HFF-Myc (cell line): ENCODE data around the gene ESR2.
"Not testable (repeated sequence)": the region's sequence is repeated elsewhere in the genome, so short reads cannot be mapped to it uniquely, and the experiment has no call there.

Experiments used
- DNase-seq: peaks from one replicate; pipeline ENCODE4 v3.0.0-alpha.2; 2011; ENCODE audit warnings: low read depth; ENCODE audit errors: extremely low read depth
- H3K4me3 ChIP-seq: replicated peaks from 2 replicates; pipeline ENCODE4 v1.5.1; 2011; ENCODE audit warnings: low read depth, mild to moderate bottlenecking, control low read depth, low read length
- TF ChIP-seq, protein P1 (sequence below): IDR thresholded peaks from 2 replicates; pipeline ENCODE4 v1.5.1; 2012; ENCODE audit warnings: mild to moderate bottlenecking, low read depth, low read length, control low read depth; ENCODE audit errors: missing control alignments

Gene ESR2

DNA sequence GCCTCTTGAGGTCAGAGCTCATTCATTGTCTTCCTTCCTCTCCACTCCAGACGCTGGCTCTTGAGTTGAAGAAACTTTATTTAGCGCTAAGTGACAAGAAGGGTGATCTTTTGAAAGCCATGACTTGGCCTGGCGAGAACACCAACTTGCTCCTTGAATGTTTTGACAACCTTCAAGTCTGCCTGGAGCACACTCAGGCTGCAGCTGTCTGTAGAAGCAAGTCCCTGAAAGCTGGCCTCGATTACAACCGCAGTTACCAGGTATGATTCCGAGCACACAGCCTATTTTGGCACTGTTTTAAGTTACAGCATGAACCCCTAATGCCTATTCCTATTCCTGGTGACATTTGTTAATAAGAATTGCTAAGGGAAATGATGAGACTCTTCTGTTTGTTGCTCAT, 167.6 kb downstream of the ESR2 start:
- TF ChIP-seq, protein P1, sequence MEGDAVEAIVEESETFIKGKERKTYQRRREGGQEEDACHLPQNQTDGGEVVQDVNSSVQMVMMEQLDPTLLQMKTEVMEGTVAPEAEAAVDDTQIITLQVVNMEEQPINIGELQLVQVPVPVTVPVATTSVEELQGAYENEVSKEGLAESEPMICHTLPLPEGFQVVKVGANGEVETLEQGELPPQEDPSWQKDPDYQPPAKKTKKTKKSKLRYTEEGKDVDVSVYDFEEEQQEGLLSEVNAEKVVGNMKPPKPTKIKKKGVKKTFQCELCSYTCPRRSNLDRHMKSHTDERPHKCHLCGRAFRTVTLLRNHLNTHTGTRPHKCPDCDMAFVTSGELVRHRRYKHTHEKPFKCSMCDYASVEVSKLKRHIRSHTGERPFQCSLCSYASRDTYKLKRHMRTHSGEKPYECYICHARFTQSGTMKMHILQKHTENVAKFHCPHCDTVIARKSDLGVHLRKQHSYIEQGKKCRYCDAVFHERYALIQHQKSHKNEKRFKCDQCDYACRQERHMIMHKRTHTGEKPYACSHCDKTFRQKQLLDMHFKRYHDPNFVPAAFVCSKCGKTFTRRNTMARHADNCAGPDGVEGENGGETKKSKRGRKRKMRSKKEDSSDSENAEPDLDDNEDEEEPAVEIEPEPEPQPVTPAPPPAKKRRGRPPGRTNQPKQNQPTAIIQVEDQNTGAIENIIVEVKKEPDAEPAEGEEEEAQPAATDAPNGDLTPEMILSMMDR, result no peak
- DNase-seq, result no peak

DNA sequence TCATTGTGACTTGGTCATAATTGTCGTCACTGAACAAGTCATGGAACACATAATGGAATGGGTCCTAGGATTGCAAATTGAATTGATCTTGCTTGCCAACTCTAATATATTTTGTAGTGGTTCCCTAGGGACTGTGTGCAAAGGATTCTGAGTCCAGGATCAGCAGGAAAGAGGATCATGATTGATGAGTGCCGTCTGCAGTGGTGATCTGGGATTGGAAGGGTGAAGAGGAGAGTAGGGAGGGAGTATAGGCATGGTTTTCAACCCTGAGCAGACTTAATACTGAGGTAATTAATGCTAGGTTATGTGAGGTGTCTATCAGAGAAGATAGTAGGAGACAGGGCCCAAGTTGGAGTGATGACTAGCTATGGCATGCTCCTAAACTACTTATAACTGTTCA, 168.9 kb downstream of the ESR2 start:
- H3K4me3 ChIP-seq, result no peak overlapping the region
- TF ChIP-seq, protein P1, result no peak

More for the DNA sequence above, 167.6 kb downstream of the ESR2 start:
- no peak overlapping the region for H3K4me3 ChIP-seq

DNA sequence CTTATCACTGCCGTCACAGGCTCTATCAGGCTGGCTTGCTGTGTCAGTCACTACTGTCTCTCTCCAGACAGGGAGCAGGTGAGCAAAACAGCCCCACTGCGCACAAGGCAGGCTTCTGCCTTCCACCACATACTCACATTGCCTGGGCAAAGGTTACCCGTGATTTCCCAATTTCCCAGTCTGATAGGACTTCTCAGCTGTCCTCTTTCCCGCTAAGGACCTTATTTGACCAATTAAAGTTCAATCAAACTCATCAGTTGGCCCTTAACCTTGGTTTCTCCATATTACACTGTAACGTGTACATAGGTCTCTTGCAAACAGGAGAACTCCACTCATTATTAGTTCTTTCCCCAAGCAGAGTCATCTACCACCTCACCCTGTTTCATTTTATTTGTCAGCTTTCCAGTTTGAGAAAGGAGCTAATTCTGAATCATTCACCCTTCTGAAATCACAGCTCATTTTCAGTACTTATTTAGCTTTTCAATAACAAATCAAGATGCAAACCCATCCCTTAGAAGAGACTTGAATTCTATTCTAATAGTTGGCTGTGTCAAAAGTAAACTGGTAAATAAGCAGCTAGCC, 170.8 kb downstream of the ESR2 start:
- H3K4me3 ChIP-seq, result no peak overlapping the region
- no peak for DNase-seq
- TF ChIP-seq, protein P1, result no peak

More for the DNA sequence above, 168.9 kb downstream of the ESR2 start:
- DNase-seq, result no peak

DNA sequence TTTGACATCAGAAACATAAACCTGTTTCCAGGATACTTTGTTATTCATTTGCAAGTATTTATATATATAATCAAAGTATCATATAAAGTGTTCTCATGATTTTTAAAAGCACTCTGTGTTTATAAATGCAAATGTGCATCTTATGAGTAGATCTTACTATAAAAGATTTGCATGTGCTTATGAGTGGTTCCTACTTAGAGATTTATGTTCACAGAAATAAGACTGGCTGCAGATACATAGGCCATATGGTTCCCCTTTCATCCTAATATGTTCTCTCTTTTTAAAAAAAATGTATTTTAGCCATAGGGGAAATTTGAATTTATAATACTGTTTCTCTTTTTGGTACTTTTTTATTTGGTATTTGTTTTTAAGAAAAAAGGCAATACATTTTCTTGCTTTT, 174.2 kb downstream of the ESR2 start:
- no peak for DNase-seq
- TF ChIP-seq, protein P1, result no peak
- H3K4me3 ChIP-seq, result no peak overlapping the region

DNA sequence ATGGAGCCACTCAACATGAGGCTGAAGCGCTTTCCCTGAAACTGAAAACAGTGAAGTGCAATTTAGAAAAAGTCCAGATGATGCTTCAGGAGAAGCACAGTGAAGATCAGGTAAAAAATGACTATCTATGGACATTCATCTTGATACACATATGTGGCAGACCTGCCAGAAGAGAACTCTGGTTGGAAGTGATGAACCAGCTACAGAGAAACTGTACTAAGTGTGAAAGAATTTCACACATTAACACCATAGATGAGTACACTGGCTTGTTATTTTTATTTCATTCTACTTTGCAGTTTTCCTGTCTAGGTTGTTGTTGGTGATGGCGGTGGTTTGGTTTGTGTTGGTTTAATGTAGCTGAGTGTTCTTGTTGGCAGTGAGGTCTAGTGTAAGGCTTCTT, 174.7 kb downstream of the ESR2 start:
- TF ChIP-seq, protein P1, result no peak
- no peak for DNase-seq
- H3K4me3 ChIP-seq, result no peak overlapping the region

DNA sequence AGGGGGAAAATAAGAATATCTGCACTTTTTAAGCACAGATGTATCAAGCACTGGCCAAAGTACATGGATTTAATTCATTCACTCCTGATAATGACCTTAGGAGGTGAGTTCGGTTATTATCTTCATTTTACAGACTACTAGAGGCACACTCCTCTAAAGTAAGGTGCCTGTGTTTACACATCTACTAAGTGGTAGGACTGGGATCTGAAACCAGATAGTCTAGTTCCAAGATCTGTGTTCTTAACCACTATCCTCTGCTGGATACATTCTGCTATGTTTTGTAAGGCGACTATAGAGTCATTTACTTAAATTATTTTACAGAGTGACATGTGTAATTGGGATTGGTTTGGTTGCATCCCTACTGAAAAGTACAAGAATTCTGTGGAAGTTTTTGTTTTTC, 175.3 kb downstream of the ESR2 start:
- no peak for DNase-seq
- H3K4me3 ChIP-seq, result no peak overlapping the region

DNA sequence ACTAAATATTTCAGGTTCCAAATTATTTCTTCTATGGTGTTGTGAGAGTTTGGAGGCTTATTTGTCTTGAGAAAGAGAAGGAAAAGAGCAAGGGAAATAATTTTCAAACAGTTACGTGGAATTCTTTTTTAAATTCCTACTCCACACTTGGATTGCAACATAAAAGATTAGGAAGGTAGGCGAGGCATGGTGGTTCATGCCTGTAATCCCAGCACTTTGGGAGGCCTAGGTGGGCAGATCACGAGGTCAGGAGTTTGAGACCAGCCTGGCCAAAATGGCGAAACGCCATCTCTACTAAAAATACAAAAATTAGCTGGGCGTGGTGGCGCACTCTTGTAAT, 175.8 kb downstream of the ESR2 start:
- DNase-seq, H3K4me3 ChIP-seq: not testable (repeated sequence)

More for the DNA sequence above, 175.3 kb downstream of the ESR2 start:
- TF ChIP-seq, protein P1, result no peak
